GM19324 (cell line): ENCODE data around the gene ZDHHC21.

Source experiments
- ATAC-seq: cut with Tn5 transposase; IDR thresholded peaks from one replicate; pipeline ENCODE4 v1.9.1; 2021; ENCODE audit warnings: mild to moderate bottlenecking, moderate library complexity; ENCODE audit not compliant: unreplicated experiment, low FRiP score

The ZDHHC21 gene, protein sequence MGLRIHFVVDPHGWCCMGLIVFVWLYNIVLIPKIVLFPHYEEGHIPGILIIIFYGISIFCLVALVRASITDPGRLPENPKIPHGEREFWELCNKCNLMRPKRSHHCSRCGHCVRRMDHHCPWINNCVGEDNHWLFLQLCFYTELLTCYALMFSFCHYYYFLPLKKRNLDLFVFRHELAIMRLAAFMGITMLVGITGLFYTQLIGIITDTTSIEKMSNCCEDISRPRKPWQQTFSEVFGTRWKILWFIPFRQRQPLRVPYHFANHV

DNA sequence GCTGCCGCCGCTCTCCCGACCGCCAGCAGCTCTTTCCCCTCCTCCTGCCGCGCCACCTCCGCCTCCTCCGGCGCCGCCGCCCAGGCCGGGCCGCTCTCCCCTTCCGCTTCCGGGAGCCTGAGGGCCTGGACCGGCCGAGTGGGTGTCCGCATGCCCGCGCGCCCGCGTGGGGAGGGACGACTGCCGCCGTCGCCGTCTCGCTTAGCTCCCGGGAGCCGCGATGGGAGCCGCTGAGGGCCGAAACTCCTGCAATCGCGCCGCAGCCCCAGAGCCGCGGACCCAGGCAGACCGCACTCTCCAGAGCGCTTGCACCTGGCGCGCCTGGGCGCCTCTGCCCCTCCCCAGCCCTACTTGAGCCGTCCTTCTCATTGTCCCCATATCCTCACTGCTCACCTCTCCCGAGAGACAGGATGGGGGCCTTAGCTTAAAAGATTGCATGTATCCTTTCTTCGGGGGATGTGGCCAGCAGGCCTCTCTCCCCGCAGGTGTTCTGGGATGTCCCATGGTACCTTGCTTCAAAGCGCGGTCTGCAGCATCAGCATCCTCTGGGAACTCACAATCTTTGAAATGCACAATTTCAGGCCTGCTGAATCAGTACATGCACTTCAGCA lies at the start of gene ZDHHC21:
TSS of gene ZDHHC21 (minus strand) at position 182 of the 611 bp plus-strand sequence. CDS start 19,092 bp downstream, outside the sequence.
- ATAC-seq, result peak; percentile 94

DNA sequence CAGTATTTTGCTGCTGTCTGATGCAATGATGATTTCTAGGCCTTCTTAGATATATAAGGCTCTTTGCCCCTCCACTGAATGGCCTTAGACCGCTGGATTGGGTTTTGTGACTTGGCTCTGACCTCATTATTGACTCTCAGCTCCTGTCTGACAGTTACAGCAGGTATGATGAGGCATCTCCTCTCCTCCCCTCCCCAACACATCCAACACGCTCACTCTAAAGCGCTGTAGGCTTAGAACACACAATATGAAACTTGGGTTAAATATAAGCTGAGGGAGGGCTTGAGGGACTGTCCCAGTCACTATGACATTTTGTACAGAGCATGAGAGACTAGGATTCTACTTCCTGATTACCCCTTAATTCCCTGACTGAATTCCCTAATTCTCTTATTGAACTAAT lies 48.1 kb upstream of the ZDHHC21 start:
- peak; percentile 79 for ATAC-seq

DNA sequence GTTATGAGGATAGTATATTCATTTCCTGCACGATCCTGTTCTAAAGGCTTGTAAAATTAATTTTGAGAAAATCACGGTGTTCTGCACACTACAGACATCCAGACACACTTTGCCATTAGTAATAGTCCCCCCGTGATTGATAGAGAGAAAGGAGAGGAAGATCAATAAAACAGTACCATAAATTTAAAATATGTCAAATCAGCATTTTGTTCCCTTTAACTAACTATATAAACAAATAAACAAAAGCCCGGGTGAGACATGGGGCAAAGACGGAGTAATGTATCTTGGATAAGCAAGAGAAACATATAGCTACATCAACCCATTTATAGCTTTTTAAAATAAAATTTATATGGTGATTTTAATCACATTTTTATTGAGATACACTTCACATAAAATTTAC lies 39.9 kb upstream of the ZDHHC21 start:
- ATAC-seq, result no peak

DNA sequence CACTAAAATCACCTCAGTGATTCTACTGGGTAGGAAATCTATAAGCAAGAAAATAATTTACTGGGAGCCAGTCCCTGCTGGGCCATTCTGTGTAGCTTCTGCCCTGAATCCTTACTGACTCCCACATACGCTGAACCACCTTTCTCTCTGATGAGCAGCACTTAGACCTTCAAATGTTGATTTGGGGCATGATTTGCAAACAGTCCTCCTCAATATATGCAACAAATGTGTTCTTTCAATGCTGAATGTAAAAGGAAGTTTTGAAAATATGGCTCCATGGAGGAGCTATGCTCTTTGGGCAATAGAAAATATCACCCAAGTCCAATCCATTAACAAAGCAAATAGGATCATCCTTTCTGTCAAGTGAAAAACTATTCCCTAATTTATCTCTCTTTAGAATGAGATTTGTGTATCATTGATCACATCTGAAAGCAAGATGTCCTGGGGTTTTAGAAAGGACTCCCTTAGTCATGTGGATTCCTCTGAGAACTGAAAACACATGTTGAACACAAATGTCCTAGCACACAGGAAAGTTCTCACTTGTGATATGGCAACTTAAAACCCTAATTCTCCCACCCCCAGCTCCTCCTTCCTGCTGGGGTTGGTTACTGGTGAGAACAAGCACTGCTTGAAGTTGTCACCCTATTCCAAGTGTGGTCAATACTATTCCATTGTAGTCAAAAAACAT lies 38.2 kb upstream of the ZDHHC21 start:
- no peak for ATAC-seq

DNA sequence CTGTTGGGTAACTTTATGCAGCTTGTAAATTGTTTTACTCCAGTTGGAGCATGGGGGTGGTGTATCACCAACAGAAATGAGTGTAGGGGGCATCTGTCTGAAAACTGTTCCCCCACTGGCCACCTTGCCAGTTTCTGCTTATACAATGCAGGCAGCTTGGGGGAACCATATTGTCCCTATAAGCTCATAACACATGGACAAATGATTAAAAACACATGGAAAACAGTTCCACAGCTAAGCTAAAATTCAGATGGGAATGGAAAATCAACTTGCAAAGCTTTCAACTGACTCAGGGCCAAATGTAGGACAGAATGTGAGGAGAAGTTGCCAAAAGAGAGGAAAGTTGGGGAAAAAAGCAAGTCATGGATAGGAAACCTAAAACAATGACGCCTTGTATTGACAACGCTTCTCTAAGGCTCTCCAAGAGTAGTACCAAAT lies 37.2 kb upstream of the ZDHHC21 start:
- no peak for ATAC-seq

DNA sequence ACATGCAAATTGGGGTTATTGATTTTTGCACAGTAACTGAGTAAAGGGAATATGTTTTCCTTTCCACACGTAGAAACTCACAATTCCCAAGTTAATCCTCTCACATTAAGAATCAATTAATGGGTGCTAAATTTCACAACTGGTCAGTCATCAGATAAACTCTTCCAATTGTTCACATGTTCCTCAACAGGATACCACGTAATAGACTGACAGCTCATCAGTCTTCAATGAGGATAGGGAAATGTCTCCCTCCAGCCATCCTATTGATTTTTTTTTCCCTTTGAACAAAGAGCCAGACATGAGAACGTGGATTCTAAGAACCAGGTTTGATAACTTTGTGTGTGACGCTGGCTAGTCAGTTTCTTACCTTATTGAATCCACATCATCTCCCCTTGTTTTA lies 30.1 kb upstream of the ZDHHC21 start:
- no peak for ATAC-seq

DNA sequence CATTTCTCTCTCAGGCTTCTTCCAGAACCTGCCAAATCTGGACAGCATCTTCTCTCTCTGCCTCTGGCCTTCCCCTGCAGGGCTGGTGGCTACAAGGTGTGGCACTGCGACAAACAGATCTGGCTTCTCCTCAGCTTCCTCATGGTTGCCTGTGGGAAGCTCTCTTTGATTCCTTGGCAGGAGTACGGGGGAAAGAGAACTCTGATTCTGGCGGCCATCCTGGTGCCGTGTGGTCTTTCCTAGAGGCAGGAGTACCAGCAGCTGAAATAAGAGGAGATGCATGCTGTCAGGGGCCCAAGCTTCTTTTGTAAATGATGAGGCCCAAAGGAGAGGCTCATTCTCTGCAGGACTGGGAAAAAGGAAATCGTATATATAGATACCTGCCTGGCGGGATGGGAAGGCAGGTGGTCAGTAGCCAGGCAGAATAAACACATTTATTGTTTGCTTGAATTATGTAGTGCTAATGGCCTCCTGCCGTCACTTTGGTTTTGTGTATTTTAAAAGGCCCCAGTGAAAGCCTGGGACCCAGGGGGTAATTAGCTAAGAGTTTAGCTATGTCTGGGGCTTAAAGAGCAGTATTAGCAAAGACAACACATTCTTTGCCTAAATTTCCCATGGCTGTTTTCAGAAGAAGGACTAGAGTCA lies 29.3 kb upstream of the ZDHHC21 start, which contains the start of gene CER1:
TSS of gene CER1 (minus strand) at position 343 of the 645 bp plus-strand sequence. CDS start at position 282, 61 bp downstream.
- no peak for ATAC-seq

DNA sequence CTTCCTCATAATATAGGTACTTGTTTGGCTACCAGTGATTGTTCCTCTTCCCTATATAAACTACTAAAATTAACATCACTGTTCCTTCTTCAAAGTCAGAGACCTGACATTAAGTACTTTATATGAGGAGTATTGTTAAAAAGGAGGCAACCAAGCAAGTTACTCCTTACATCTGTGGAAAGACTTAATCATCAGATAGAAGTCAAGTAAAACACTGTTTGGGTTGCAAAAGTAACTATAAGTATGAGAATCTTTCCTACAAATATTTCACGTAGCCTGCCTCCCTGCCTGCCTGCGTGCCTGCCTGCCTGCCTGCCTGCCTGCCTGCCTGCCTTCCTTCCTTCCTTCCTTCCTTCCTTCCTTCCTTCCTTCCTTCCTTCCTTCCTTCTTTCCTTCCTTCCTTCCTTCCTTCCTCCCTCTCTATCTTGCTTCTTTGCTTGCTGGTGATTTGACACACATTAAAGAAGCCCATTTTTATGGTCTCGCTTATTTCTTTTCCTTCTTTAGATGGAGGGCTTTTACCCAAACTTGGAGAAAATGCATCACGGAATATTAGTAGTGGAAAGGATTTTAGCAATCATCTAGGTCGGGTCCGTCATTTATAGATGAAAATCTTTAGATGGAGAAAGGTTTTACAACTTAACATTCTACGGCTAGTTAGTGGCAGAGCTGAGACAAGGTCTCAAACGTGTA lies 26.1 kb upstream of the ZDHHC21 start:
- no peak for ATAC-seq

DNA sequence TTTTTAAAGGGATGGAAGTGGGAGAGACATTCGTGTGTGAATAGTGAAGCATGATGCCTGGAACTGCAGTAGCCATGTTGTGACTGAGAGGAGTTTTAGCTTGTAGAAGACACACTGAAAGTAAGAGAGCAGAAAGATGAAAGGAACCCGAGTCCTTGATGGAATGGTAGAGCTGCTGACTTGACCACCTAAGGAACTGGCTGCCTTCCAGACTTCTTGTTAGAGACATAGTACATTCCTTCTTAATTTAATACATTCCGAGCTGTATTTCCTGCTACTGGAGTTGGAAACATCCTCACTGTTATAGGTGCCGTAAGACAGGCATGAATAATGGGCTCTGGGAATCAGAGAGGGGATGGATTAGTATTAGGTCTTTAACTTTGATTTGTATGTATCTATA lies 21.9 kb upstream of the ZDHHC21 start:
- ATAC-seq, result no peak

DNA sequence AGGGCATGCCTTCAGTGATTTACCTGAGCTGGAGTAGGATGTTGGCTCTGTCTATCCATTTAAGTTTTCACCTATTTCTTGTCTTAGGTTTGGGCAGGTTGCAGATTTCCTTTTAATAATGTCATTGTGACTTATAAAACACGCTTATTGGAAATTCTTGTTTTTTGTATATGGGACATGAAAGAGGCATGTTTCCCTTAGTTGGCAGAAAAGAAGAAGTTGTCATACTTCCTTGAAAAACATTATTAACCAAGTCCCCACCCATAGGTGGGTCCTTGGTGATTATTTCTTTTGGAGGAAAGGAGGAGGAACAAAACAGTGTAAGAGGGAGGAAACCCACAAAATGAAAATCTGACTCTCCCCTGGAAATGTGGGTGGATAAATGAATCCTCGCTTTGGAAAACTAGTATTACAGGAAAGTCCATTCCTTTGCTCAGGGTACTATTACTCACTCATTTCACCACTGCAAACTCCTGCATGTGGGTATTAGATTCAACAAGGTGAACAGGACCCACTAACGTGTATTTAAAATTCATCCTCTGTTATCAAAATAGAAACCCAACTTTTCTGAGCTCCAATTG lies 20.0 kb upstream of the ZDHHC21 start:
- no peak for ATAC-seq

DNA sequence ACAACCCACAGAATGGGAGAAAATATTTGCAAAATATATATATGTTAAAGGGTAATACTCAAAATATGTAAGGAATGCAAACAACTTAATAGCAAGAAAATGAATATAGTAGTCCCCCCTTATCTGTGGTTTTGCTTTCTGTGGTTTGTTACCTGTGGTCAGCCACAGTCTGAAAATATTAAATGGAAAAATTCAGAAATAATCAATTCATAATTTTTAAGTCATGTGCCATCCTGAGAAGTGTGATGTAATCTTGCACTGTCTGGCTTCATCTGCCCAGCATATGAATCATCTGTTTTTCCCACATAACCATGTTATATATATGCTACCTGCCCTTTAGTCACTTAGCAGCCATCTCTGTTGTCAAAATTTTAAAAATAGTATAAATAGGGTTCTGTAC lies 17.6 kb upstream of the ZDHHC21 start:
- ATAC-seq, result no peak

DNA sequence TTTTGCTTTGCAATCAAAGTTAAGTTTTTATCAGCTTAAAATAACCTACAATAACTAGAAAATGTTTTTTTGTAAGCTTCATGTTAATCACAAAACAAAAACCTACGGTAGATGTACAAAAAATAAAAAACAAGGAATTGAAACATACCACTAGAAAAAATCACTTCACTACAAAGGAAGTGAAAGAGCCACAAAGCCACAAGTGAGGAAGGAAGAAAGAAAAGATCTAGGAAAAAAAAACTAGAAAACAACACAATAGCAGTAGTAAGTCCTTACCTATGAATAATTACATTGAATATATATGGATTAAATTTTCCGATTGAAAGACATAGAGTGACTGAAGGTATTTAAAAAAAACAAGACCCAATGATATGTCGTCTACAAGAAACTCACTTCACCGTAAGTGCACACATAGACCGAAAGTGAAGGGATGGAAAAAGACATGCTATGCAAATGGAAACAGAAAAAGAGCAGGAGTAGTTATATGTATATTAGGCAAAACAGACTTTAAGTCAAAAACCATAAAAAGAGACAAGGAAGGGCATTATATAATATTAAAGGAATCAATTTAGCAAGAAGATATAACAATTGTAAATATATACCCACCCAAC lies 13.4 kb upstream of the ZDHHC21 start:
- ATAC-seq, result no peak

DNA sequence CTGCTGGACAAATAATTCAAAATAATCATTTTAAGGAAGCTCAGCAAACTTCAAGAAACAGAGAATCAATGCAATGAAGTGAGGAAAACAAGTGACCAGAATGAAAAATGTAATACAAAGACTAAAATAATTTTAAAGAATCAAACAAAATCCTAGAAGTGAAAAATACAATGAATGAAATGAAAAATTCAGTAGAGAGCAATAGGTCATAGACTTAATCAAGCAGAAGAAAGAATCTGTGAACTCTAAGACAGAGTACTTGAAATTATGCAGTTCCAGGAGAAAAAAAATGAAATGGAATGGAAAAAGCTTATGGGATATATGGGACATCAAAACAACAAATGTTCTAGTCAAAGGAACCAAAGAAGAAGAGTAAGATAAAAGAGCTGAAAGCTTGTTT lies 11.8 kb upstream of the ZDHHC21 start:
- no peak for ATAC-seq

DNA sequence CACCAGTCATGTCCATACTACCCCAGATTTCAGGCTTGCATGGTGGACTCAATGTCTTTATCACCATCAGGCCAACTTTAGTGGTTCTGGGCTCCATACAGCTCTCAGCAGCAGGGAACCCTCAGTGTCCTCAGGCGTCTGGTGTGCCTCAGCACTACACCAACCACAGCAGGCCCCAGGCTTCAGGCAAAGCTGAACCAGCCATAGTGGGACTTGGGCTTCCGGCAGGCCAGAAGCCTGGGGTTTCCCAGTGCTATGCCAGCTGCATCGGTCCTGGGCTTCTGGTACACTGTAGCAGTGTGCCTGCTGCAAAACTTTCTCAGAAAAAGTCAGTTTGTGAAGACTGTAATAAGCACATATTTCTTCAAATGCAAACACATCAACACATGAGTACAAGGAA lies 11.0 kb upstream of the ZDHHC21 start:
- ATAC-seq, result no peak

DNA sequence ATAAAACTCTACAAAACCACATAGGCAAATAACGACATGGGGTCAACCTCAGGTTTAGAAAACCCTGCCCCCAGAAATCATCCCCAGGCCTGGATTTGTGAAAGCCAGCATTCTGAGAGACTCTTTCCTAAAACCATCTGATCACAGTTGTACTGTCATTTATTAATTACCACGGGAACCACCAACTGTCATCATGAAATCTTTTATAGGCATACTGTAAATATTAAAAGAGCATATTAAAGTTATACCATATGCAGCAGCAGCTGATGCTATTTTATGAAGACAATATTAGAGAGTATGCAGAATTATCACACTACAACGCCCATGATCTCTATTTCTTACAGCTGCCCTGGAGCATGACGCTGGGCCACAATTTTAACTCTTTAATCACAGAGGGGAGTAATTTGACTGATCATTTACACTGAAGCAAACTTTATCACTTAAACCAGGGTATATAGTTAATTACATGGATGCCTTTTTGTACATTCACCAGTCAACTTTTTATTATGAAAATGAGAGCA lies 9.0 kb upstream of the ZDHHC21 start:
- no peak for ATAC-seq

DNA sequence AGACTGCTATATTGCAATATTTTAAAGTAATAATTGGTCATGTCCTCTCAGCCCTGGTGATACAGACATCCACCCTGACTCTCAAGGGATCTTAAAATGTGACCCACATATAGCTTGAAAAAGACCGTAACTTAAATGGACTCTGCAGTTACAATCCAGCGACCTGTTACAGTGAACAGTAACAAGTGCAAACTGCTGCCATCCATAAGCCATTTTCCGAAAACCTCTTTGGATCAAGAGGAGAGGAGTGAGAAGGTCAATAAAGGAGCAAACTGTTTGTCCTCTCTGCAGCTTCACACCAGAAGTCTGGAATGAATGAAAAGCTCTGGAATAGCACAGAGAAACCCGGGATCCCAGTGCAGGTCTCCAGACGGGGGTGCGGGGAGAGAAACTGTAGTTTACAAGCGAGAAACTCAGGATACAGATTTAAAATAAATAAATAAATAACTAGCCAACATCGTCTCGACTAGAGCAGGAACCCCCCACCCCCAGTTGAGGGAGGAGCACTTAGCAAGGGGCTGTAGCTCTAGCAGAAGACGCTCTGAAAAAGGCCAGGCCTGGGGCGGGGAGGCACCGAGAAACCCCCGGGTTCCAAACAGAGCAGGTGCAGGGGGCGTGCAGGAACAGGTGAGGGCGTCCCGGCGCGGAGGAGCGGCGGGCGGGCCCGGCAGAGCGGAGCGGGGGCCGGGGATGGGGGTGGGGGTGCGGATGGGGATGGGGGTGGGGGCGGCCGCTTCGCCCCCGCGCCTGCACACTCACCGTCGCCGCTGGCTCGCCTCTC lies 572 bp downstream of the ZDHHC21 start:
- ATAC-seq, result peak; percentile 34

DNA sequence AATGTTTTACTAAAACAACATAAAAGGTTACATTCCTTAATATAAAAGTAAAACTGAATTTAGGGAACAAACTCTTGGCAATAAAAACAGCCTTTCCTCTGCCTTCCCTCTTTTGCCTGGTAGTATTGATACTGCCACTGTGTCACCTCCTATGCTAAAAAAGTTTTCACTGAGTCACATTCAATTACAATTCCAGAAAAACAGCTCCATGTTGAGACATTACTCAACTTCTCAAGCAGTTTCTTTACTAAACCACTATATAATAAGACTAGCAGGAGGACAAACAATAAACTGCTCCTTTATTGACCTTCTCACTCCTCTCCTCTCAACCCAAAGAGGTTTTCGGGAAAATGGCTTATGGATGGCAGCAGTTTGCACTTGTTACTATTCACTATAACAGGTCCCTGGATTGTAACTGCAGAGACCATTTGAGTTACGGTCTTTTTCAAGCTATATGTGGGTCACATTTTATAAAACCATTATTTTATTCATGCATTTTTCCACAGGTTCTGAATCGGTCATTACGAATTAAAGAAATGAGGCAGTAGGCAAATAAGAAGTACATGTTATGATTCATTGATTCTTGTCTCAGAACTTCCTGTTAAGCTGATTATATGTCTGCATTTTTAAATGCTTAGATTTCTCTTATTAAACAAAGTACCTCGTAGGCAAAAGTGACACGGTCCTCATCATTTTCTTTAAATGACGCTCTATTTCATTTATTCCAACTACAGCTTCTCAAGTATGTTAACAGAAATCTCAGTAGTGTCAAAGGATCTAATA lies 2.1 kb downstream of the ZDHHC21 start:
- ATAC-seq, result no peak
